Measurements from ENCODE around the gene HSD17B12.
"Not testable (repeated sequence)": the region's sequence is repeated elsewhere in the genome, so short reads cannot be mapped to it uniquely, and the experiment has no call there.

Gene HSD17B12

DNA sequence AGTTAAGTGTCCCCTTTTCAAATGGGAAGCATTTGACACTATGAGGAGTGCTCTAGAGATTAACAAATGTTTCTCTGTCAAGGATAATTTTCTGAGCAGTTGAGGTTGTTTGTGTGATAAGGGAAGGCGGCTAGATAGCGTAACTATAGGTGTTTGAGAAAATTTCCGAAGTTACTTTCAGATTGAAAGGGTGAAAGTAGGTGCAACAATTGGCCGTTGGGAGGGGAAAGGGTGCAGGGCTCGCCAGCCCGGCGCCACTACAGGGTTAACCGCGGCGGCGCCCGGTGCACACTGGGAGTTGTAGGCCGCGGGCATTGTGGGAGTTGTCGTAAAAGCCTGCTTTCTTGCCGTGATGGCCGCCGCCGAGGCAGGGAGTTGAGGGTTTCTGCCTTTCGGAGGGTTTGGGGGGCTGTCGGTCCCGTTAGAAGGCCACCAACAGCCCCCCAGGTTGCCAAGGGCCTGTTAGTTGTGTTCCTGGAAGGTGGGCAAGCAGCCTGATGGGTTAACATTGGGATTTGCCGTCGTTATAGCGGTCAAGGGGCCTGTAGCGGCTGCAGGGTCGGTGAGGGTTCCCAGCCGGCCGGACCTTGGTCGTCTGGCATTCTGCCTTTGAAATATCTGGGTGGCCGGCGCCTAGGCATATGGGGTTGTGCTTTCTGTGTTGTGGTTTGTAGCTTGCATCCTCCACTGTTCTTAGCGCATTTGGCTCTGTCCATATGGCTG is 36.5 kb upstream of the HSD17B12 start:
- H3K27ac ChIP-seq: peak overlapping the region; percentile 29; the same call in 1 of the 2 replicates
- TF ChIP-seq, protein P1, sequence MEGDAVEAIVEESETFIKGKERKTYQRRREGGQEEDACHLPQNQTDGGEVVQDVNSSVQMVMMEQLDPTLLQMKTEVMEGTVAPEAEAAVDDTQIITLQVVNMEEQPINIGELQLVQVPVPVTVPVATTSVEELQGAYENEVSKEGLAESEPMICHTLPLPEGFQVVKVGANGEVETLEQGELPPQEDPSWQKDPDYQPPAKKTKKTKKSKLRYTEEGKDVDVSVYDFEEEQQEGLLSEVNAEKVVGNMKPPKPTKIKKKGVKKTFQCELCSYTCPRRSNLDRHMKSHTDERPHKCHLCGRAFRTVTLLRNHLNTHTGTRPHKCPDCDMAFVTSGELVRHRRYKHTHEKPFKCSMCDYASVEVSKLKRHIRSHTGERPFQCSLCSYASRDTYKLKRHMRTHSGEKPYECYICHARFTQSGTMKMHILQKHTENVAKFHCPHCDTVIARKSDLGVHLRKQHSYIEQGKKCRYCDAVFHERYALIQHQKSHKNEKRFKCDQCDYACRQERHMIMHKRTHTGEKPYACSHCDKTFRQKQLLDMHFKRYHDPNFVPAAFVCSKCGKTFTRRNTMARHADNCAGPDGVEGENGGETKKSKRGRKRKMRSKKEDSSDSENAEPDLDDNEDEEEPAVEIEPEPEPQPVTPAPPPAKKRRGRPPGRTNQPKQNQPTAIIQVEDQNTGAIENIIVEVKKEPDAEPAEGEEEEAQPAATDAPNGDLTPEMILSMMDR (IDR thresholded peaks at IDR 0.05): no peak
- TF ChIP-seq ZFX (IDR thresholded peaks at IDR 0.05; ENCODE audit: borderline replicate concordance): no peak

DNA sequence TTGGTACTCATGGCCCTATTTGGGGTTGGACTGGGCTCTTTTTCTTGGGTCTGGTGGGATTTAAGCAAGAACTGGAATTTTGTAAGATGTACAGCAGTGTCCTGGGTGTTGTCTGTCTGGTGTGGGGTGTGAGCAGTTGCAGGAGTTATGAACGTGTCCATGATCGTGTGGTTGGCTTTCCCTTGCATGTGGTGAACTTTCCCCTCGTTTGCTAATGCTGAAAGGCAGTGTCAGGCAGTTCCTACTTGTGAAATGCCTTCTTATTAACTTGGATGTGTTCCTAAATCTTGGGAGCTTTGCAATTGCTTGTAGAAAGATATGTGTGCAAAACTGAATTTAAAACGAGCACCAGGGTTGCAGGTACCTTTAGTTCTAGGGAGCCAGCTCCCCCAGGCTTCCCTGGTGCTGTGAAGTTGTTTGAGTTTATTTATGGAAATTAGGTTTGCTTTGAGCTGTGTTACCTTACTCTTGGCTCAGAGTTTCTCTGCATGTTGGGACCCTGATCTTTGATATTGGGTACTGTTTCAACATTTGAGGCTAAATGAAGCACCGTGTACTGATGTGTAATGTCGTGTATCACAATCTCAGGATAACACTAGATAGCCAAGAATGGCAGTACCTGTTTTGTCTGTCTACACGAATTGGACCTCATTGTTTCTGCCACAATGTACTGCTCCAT is 35.8 kb upstream of the HSD17B12 start:
- TF ChIP-seq, protein P1 (IDR thresholded peaks at IDR 0.05): no peak
- no peak for TF ChIP-seq ZFX (IDR thresholded peaks at IDR 0.05; ENCODE audit: borderline replicate concordance)
- H3K27ac ChIP-seq: peak overlapping the region; percentile 29; the same call in 1 of the 2 replicates

DNA sequence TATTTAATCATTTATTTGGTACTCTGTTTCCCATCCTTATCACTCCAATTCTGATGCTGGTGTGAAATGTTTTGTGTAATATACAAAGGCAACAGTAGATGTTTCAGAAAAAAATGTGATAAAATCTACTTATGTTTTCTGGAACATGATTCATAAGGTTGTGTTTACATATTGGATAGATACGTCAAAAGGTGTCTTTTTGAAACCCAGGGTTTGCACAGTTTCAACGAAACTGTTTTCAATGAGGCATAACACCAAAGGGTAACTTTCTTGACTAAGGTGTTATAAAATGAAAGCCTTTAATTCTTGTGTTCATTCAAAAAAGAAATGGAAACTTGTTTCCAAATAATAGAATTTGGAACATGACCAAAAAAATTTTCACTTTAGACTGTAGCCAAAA is 33.8 kb upstream of the HSD17B12 start:
- no peak for TF ChIP-seq ZFX (IDR thresholded peaks at IDR 0.05; ENCODE audit: borderline replicate concordance)
- TF ChIP-seq, protein P1 (IDR thresholded peaks at IDR 0.05): no peak
- no peak overlapping the region for H3K27ac ChIP-seq

DNA sequence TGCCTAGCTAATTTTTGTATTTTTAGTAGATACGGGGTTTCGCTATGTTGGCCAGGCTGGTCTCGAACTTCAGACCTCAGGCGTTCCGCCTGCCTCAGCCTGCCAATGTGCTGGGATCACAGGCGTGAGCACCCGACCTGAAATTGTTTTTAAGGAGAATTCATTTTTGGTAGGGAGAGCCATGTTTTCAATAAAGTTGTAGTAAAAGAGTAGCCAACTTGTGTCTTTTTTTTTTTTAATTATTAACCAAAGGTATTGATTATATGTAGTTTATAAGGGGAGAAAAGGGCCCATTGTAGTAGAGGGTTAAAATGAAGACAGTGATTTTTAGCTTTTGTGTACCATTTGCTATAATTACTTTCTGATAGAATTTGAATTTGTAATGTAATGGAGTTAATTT is 31.6 kb upstream of the HSD17B12 start:
- TF ChIP-seq, protein P1 (IDR thresholded peaks at IDR 0.05): no peak
- TF ChIP-seq ZFX (IDR thresholded peaks at IDR 0.05; ENCODE audit: borderline replicate concordance): no peak
- H3K27ac ChIP-seq: no peak overlapping the region

DNA sequence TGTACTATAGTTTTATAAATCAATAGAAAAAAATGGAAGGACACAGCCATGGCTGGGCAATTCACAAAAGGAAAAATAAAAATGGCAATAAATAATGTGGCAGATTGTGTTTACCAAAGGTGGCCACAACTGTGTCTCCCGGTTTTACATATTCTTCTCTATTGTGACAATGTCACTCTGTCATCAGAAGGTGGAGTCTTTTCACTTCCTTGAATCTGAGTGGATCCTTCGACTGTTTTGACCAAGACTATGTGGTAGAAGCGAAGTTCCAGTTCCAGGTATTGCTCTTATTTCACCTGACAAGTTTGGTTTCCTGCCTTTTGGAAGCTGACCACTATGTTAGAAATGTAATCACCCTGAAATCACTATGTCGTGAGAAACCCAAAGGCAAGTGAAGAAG is 31.0 kb upstream of the HSD17B12 start:
- peak overlapping the region; percentile 65 for H3K27ac ChIP-seq
- TF ChIP-seq, protein P1 (IDR thresholded peaks at IDR 0.05): peak; percentile 33
- TF ChIP-seq ZFX (IDR thresholded peaks at IDR 0.05; ENCODE audit: borderline replicate concordance): no peak

DNA sequence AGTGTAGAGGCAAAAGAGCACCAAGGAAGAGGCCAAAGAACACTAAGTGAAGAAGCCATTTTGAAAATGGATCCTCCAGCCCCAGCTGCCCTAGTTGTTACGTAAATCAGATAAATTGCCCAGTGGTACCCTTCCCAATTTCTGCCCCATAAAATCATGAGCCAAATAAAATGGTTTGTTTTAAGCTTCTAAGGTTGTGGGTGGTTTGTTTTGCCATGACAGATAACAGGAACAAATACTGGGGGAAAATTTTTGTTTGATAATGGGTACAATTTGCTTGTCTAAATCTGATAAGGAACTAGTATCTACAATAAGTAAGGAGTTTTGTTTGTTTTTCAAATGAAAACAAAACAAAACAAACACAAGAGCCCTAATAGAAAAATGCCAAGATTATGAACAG is 30.6 kb upstream of the HSD17B12 start:
- no peak for TF ChIP-seq ZFX (IDR thresholded peaks at IDR 0.05; ENCODE audit: borderline replicate concordance)
- TF ChIP-seq, protein P1 (IDR thresholded peaks at IDR 0.05): no peak; the same call in 1 of the 2 replicates

DNA sequence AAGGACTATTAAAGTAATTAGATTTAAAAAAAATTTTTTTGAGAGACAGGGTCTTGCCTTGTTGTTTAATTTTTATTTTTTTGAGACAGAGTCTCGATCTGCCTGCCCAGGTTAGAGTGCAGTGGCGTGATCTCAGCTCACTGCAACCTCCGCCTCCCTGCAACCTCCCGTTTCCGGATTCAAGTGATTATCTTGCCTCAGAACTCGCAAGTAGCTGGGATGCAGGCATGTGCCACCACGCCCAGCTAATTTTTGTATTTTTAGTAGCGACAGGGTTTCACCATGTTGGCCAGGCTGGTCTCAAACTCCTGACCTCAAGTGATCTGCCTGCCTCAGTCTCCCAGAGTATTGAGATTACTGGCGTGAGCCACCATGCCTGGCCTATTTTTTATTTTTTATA is 17.5 kb upstream of the HSD17B12 start:
- H3K27ac ChIP-seq: not testable (repeated sequence)

More for the DNA sequence above, 30.6 kb upstream of the HSD17B12 start:
- H3K27ac ChIP-seq: peak overlapping the region; percentile 65
